ENCODE measurements around the gene BMPR1A. TPM values are rescaled to one million over a fixed set of nuclear protein-coding genes. Genes with fewer than 3 reads are reported as not detected.
A peak's percentile ranks its signal among the peaks of the same experiment; 100 is the strongest.

The BMPR1A gene
- total and polyA plus RNA-seq, 2 donors = 36.6 to 128 TPM

DNA sequence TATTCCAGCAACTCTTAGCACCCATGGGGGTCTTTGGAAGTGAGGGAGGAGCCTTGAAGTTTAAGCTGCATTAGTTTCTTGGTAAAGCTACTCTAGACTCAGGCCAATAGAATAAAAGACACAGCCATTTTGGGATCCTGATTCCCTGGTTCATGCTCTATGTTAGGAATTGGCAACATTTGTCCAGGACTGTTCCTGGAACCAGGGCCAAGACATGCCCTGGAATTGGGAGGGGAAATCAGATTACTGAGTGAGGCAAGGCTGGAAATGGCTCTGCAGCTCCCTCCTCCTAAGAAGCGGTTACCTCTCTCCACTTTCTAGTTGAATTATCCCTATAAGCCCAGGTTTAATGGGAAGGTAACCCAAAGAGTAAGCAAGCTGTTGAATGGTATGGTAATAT lies 14.2 kb upstream of the BMPR1A start:
- no peak overlapping the region for H3K27ac ChIP-seq (ENCODE audit: low read depth)
- no peak overlapping the region for H3K4me3 ChIP-seq (ENCODE audit: low read depth, low read length)
- no peaks in the 10 kb centered on the region for H3K36me3 ChIP-seq (ENCODE audit: insufficient read depth)
- WGBS = 88% methylated on average over 1 of the region's 1 CpG
- no peaks in the 10 kb centered on the region for H3K4me1 ChIP-seq (ENCODE audit: insufficient read depth)
- no peak for DNase-seq (ENCODE audit: extremely low spot score)

- DNase-seq (ENCODE audit: extremely low spot score) = no peak
- Histone ChIP-seq H3K36me3 (ENCODE audit: insufficient read depth) (no peaks in the 10 kb centered on the region), H3K4me3 (ENCODE audit: low read depth, low read length) (no peak overlapping the region), H3K27ac (ENCODE audit: low read depth) (no peak overlapping the region), H3K4me1 (ENCODE audit: insufficient read depth) (no peaks in the 10 kb centered on the region)
- 45% methylated on average over 7 of the region's 7 CpGs for WGBS
Measured at GRCh38 chr10:86744067-86744725, 12.2 kb upstream of the BMPR1A start.

DNA sequence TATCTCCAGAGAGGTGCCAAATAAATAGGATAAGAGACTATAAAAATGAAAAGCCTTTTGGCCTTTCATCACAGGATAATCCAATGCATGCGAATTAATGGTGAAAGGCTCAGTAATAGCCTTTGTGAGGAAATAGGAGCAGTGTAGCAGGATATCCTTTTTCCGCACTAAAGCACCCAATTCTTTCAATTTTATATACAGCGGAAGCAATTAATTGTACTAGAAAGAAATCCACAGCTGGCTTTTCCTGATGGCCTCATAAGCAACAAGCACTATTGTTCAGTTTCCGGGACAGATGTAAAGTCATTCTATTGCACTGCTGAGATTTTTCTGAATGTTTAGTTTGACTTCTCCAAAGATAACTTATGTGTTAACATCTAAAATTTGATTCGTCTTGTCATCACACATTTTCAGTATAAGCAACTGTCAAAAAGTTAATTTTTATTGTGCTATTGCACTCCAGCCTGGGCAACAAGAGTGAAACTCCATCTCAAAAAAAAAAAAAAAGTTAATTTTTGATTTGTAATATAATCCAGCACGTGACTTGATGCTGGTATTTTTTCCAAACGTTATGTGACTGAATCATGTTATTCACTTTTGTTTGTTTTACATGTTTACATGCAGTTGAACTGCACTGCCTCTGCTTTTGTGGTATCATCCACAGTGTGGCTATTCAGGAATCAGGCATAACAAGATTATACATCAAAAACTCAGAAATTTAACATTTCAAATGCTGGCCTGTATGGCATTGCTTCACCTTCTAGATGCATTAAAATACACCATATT lies 8.4 kb upstream of the BMPR1A start:
- WGBS = 41% methylated on average over 7 of the region's 7 CpGs
- H3K4me1 ChIP-seq (ENCODE audit: insufficient read depth) = no peaks in the 10 kb centered on the region
- no peak overlapping the region for H3K4me3 ChIP-seq (ENCODE audit: low read depth, low read length)
- H3K27ac ChIP-seq (ENCODE audit: low read depth) = no peak overlapping the region
- no peaks in the 10 kb centered on the region for H3K36me3 ChIP-seq (ENCODE audit: insufficient read depth)
- DNase-seq (ENCODE audit: extremely low spot score) = no peak

GRCh38 chr10:86749854-86750253 lies 6.6 kb upstream of the BMPR1A start:
- H3K27ac ChIP-seq (ENCODE audit: low read depth) = no peak overlapping the region
- H3K4me3 ChIP-seq (ENCODE audit: low read depth, low read length) = no peak overlapping the region
- no peaks in the 10 kb centered on the region for H3K4me1 ChIP-seq (ENCODE audit: insufficient read depth)
- no peaks in the 10 kb centered on the region for H3K36me3 ChIP-seq (ENCODE audit: insufficient read depth)
- 94% methylated on average over 9 of the region's 9 CpGs for WGBS
- DNase-seq (ENCODE audit: extremely low spot score) = no peak

DNA sequence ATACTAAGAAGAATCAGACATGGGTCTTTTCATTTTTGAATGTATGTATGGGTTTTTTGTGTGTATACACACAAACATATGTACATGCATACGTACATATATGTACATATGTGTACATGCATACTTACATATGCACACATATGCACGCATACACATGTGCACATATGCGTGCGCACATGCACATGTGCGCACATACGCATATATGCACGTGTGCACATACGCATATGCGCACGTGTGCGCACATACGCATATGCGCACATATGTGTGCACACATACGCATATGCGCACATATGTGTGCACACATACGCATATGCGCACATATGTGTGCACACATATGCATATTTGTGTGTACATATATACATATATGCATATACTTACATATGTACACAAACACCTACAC lies 4.9 kb upstream of the BMPR1A start:
- Histone ChIP-seq H3K4me1 (ENCODE audit: insufficient read depth) (no peaks in the 10 kb centered on the region), H3K36me3 (ENCODE audit: insufficient read depth) (no peaks in the 10 kb centered on the region), H3K27ac (ENCODE audit: low read depth) (no peak overlapping the region), H3K4me3 (ENCODE audit: low read depth, low read length) (no peak overlapping the region)
- WGBS = 98% methylated on average over 17 of the region's 17 CpGs
- no peak for DNase-seq (ENCODE audit: extremely low spot score)

DNA sequence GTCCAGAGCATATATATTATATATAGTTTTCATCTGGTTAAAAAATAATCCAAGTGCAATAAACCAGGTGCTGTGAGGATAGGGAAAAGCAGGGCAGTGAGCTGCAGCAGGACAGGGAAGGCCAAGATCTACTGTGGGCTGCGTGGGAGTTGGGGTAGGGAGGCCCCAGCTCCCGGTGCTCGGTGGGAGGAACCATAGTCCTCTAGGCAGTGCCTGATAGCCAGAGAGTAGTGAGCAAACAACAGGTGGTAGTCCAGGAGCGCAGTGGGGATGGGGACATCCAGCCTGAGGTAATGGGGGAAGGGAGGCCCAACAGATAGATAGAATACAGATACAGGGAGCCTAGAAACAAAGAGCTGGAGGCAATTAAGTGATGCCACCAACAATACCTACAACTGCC lies 4.1 kb upstream of the BMPR1A start:
- Histone ChIP-seq H3K4me3 (ENCODE audit: low read depth, low read length) (no peak overlapping the region), H3K27ac (ENCODE audit: low read depth) (no peak overlapping the region), H3K36me3 (ENCODE audit: insufficient read depth) (no peaks in the 10 kb centered on the region), H3K4me1 (ENCODE audit: insufficient read depth) (no peaks in the 10 kb centered on the region)
- WGBS = 85% methylated on average over 4 of the region's 4 CpGs
- DNase-seq (ENCODE audit: extremely low spot score) = no peak

GRCh38 chr10:86753051-86753450 lies 3.4 kb upstream of the BMPR1A start:
- Histone ChIP-seq H3K36me3 (ENCODE audit: insufficient read depth) (no peaks in the 10 kb centered on the region), H3K27ac (ENCODE audit: low read depth) (no peak overlapping the region), H3K4me3 (ENCODE audit: low read depth, low read length) (no peak overlapping the region), H3K4me1 (ENCODE audit: insufficient read depth) (no peaks in the 10 kb centered on the region)
- WGBS = 75% methylated on average over 2 of the region's 2 CpGs
- no peak for DNase-seq (ENCODE audit: extremely low spot score)

- Histone ChIP-seq H3K4me1 (ENCODE audit: insufficient read depth) (no peaks in the 10 kb centered on the region), H3K36me3 (ENCODE audit: insufficient read depth) (no peaks in the 10 kb centered on the region), H3K4me3 (ENCODE audit: low read depth, low read length) (no peak overlapping the region), H3K27ac (ENCODE audit: low read depth) (no peak overlapping the region)
- no peak for DNase-seq (ENCODE audit: extremely low spot score)
- 72% methylated on average over 12 of the region's 12 CpGs for WGBS
Measured at GRCh38 chr10:86753638-86754434, 2.6 kb upstream of the BMPR1A start.

- DNase-seq (ENCODE audit: extremely low spot score) = no peak
- Histone ChIP-seq H3K4me3 (ENCODE audit: low read depth, low read length) (peak overlapping the region; percentile 71), H3K4me1 (ENCODE audit: insufficient read depth) (no peaks in the 10 kb centered on the region), H3K36me3 (ENCODE audit: insufficient read depth) (no peaks in the 10 kb centered on the region), H3K27ac (ENCODE audit: low read depth) (peak overlapping the region; percentile 94)
- WGBS = 3% methylated on average over 9 of the region's 9 CpGs
Measured at GRCh38 chr10:86755454-86755739, 1.0 kb upstream of the BMPR1A start.

- under 1% methylated on average over 89 of the region's 89 CpGs for WGBS
- DNase-seq (ENCODE audit: extremely low spot score) = peak; percentile 74
- H3K4me1 ChIP-seq (ENCODE audit: insufficient read depth) = no peaks in the 10 kb centered on the region
Measured at GRCh38 chr10:86755740-86756510, 494 bp upstream of the BMPR1A start.

DNA sequence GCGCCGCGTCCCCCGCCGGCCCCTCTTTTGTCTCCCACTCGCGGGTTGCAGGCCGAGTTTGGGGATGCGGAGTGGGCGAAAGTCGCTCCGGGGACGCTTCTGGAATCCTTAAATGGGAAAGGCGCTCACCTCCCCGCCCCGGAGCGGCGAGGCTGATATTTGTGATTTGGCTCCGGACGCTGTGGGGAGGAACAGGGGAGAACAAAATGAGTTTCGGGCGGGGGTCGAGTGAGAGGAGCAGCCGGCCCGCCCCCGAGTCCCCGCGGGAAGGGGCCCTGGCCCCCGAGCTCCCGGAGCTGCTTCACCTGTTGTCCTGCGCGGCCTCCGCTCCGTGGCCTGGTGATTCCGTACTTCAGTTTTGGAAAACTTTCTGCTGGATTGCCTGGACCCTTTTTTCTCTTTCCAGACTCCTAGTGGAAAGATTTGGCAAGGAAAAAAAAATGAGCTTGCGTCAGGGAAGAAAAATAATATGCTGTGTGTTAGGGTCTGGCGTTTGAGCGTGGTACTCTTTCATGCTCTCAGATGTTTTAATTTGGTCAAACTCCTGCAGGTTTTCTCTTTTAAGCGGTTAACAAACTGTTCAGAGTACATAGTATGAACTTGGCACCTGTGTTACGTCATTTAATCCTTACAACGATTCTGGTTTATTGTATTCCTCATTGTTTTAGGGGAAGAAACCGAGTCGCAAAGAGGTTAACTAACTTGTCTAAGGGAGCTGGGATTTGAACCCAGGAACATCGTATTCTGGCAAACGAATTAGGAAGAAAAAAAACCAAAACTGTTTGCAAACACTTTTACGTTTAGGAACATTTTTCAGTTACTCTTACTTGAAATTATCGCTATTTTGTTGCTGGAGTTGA lies 924 bp downstream of the BMPR1A start:
- H3K27ac ChIP-seq (ENCODE audit: low read depth) = peak overlapping the region; percentile 92
- DNase-seq (ENCODE audit: extremely low spot score) = peak; percentile 56
- H3K36me3 ChIP-seq (ENCODE audit: insufficient read depth) = no peaks in the 10 kb centered on the region
- H3K4me1 ChIP-seq (ENCODE audit: insufficient read depth) = no peaks in the 10 kb centered on the region
- WGBS = 2% methylated on average over 47 of the region's 47 CpGs
- H3K4me3 ChIP-seq (ENCODE audit: low read depth, low read length) = peak overlapping the region; percentile 71

More at GRCh38 chr10:86755740-86756510, 494 bp upstream of the BMPR1A start:
- peak overlapping the region; percentile 94 for H3K27ac ChIP-seq (ENCODE audit: low read depth)
- H3K36me3 ChIP-seq (ENCODE audit: insufficient read depth) = no peaks in the 10 kb centered on the region
- peak overlapping the region; percentile 71 for H3K4me3 ChIP-seq (ENCODE audit: low read depth, low read length)

- Histone ChIP-seq H3K36me3 (ENCODE audit: insufficient read depth) (no peaks in the 10 kb centered on the region), H3K27ac (ENCODE audit: low read depth) (no peak overlapping the region), H3K4me1 (ENCODE audit: insufficient read depth) (no peaks in the 10 kb centered on the region), H3K4me3 (ENCODE audit: low read depth, low read length) (peak overlapping the region; percentile 28)
- WGBS = 16% methylated on average over 9 of the region's 9 CpGs
- no peak for DNase-seq (ENCODE audit: extremely low spot score)
Measured at GRCh38 chr10:86758189-86759072, 2.0 kb downstream of the BMPR1A start.
